Gastroesophageal sphincter (tissue), 4 donors: Measurements from ENCODE around the gene SERTAD2. TPM values are rescaled to one million over a fixed set of nuclear protein-coding genes. Genes with fewer than 3 reads are reported as not detected.

ENCODE experiments used
- ATAC-seq: fragments of 150-250 bp; one replicate; pipeline ENCODE4 v1.9.1; 2016; ENCODE audit warnings: mild to moderate bottlenecking, moderate library complexity
- H3K27ac ChIP-seq, 4 donors: fragments of 200-600 bp; sonication (generic) in 3 of 4; 1 replicate in 3 of 4; 2 replicates in 1 of 4; pipeline ENCODE4 v1.5.1; 2016 to 2019
- H3K27me3 ChIP-seq: fragments of 200-600 bp; sonication (generic); one replicate; pipeline ENCODE4 v1.5.1; 2019
- H3K36me3 ChIP-seq, 2 donors: fragments of 200-600 bp; sonication (generic); one replicate each; pipeline ENCODE4 v1.5.1; 2019; ENCODE audit warnings: control low read depth in 1 of 2
- H3K4me1 ChIP-seq, 3 donors: fragments of 200-600 bp; sonication (generic); 1 replicate in 2 of 3; 2 replicates in 1 of 3; pipeline ENCODE4 v1.5.1; 2016 to 2019; ENCODE audit warnings: control low read depth in 2 of 3
- H3K4me3 ChIP-seq, 2 donors: fragments of 200-600 bp; sonication (generic); one replicate each; pipeline ENCODE4 v1.5.1; 2019; ENCODE audit warnings: mild to moderate bottlenecking in 1 of 2, moderate library complexity in 1 of 2
- H3K9me3 ChIP-seq, 3 donors: fragments of 200-600 bp; sonication (generic); one replicate each; pipeline ENCODE4 v1.5.1; 2017 to 2019; ENCODE audit warnings: control low read depth in 2 of 3
- EP300 ChIP-seq: sonication (generic); formaldehyde crosslinking; IDR thresholded peaks from one replicate; pipeline ENCODE4 v1.6.1; 2017; ENCODE audit warnings: antibody characterized with exemption, mild to moderate bottlenecking
- POLR2A ChIP-seq, 2 donors: fragments of 450-650 bp; IDR thresholded peaks; one replicate each; pipeline ENCODE4 v1.6.1; 2017; ENCODE audit warnings: antibody characterized with exemption in 2 of 2, mild to moderate bottlenecking in 2 of 2, moderate library complexity in 1 of 2
- POLR2AphosphoS5 ChIP-seq: sonication (generic); formaldehyde crosslinking; IDR thresholded peaks from one replicate; pipeline ENCODE4 v1.6.1; 2017; ENCODE audit warnings: antibody characterized with exemption
- WGBS, 2 donors: methylation state at CpG; one replicate each; pipeline ENCODE4 v1.1.5; 2018; ENCODE audit warnings: low coverage in 1 of 2; 5-methylcytosine and 5-hydroxymethylcytosine counted together
- total RNA-seq, 4 donors: library from RNA; depleted of rRNA; stranded (reverse); fragments of >200 nt; gene quantifications; one replicate each; pipeline ENCODE4 v1.1.0, GENCODE V29; 2016
- TF ChIP-seq, protein P1 (sequence below), 4 experiments: fragments of 200-600 bp in 2 of 4; fragments of 450-650 bp in 2 of 4; sonication (generic) in 1 of 4; IDR thresholded peaks; one replicate each; pipeline ENCODE4 v1.5.1; 2017 to 2019; ENCODE audit warnings: antibody characterized with exemption in 4 of 4, mild to moderate bottlenecking in 2 of 4, moderate library complexity in 2 of 4

SERTAD2 gene
- total RNA-seq, 4 donors from 2014 or later = 13.9 to 18.5 (median 15.6) TPM

- 68 to 69% methylated on average over 2 of the region's 2 CpGs for WGBS, 2 donors
These were observed 19.0 kb upstream of the SERTAD2 start for GRCh38 chr2:64672708-64673107.

GRCh38 chr2:64670047-64670446 lies 16.3 kb upstream of the SERTAD2 start:
- Histone ChIP-seq H3K4me3 (no peak overlapping the region), H3K9me3 (no peaks in the 10 kb centered on the region), H3K4me1 (no peaks in the 10 kb centered on the region), H3K36me3 (no peaks in the 10 kb centered on the region), H3K27ac (no peak overlapping the region), H3K27me3 (no peaks in the 10 kb centered on the region)
- TF ChIP-seq POLR2AphosphoS5 (no peak), EP300 (no peak), POLR2A (IDR thresholded peaks at IDR 0.05) (no peak)
- TF ChIP-seq, protein P1, sequence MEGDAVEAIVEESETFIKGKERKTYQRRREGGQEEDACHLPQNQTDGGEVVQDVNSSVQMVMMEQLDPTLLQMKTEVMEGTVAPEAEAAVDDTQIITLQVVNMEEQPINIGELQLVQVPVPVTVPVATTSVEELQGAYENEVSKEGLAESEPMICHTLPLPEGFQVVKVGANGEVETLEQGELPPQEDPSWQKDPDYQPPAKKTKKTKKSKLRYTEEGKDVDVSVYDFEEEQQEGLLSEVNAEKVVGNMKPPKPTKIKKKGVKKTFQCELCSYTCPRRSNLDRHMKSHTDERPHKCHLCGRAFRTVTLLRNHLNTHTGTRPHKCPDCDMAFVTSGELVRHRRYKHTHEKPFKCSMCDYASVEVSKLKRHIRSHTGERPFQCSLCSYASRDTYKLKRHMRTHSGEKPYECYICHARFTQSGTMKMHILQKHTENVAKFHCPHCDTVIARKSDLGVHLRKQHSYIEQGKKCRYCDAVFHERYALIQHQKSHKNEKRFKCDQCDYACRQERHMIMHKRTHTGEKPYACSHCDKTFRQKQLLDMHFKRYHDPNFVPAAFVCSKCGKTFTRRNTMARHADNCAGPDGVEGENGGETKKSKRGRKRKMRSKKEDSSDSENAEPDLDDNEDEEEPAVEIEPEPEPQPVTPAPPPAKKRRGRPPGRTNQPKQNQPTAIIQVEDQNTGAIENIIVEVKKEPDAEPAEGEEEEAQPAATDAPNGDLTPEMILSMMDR (IDR thresholded peaks at IDR 0.05) = no peak
- no peak for ATAC-seq

More at GRCh38 chr2:64672708-64673107, 19.0 kb upstream of the SERTAD2 start:
- no peak overlapping the region for H3K27ac ChIP-seq
- H3K27me3 ChIP-seq = no peaks in the 10 kb centered on the region
- H3K4me1 ChIP-seq = no peaks in the 10 kb centered on the region
- TF ChIP-seq POLR2AphosphoS5 (no peak), EP300 (no peak), POLR2A (IDR thresholded peaks at IDR 0.05) (no peak)
- TF ChIP-seq, protein P1 (IDR thresholded peaks at IDR 0.05) = no peak
- no peaks in the 10 kb centered on the region for H3K36me3 ChIP-seq
- no peaks in the 10 kb centered on the region for H3K9me3 ChIP-seq
- no peak overlapping the region for H3K4me3 ChIP-seq
- ATAC-seq = no peak

DNA sequence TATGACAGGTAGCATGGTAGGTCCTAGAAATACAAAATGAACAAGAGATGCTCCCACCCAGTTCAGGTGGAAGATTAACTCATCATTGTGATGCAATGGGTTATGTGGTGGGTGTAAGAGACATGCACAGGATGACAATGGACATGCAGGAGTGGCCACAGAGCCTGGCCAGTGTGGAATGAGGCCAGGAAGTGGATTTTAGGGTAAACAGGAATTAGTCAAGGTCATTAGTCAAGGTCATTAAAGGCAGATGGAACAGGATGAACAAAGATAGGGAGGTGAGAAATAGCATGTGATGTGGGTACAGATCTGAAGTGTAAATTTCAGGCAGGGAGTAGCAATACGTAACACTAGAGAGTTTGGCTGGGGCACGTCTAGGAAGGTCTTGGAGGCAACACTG lies 15.6 kb upstream of the SERTAD2 start:
- Histone ChIP-seq H3K4me1 (no peaks in the 10 kb centered on the region), H3K27me3 (no peaks in the 10 kb centered on the region), H3K36me3 (no peaks in the 10 kb centered on the region), H3K27ac (no peak overlapping the region), H3K4me3 (no peak overlapping the region), H3K9me3 (no peaks in the 10 kb centered on the region)
- WGBS, 2 donors = 76 to 89% methylated on average over 2 of the region's 2 CpGs
- ATAC-seq = no peak
- TF ChIP-seq EP300 = no peak

DNA sequence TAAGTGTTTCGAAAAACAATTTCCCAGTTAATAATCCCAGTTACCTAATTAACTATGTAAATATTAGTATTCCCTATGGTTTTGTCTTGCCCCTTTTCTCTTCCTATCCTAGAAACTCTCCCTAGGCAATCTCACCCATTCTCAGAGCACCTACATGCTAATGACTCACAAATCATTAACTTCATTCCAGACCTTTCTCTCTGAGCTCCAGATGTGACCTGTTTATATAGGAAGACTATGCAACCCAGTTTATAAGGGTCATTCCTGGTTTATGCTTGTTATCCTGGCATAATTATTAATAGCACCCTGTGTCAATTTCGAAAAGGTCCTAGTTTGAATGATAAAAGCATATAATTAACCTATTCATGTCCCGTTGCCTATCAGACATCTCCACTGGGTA lies 14.8 kb upstream of the SERTAD2 start:
- Histone ChIP-seq H3K9me3 (no peaks in the 10 kb centered on the region), H3K27ac (no peak overlapping the region), H3K36me3 (no peaks in the 10 kb centered on the region), H3K27me3 (no peaks in the 10 kb centered on the region), H3K4me1 (no peaks in the 10 kb centered on the region), H3K4me3 (no peak overlapping the region)
- no peak for ATAC-seq
- TF ChIP-seq POLR2AphosphoS5 (no peak), POLR2A (IDR thresholded peaks at IDR 0.05) (no peak), EP300 (no peak)
- TF ChIP-seq, protein P1 (IDR thresholded peaks at IDR 0.05) = no peak
- 84 to 93% methylated on average over 3 of the region's 3 CpGs for WGBS, 2 donors

DNA sequence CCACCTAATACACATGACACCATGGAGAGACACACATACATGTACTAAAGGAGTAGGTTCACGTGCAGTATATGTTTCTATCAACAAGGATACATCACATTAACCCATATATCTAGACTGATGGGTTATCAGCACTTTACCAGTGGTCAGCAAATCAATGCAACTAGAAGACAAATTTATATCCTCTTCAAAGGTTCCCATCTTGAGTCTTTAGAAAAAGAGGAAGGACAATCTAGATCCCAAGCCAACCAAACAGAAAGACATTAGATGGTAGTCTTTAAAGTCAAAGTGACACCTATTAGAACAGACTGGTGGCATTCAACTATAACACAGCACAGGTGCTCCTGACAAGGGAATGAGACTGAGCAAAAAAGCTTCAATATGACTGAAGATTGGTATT lies 13.8 kb upstream of the SERTAD2 start:
- Histone ChIP-seq H3K27me3 (no peaks in the 10 kb centered on the region), H3K36me3 (no peaks in the 10 kb centered on the region), H3K4me3 (no peak overlapping the region), H3K4me1 (no peaks in the 10 kb centered on the region), H3K27ac (no peak overlapping the region), H3K9me3 (no peaks in the 10 kb centered on the region)
- TF ChIP-seq POLR2AphosphoS5 = no peak
- TF ChIP-seq EP300 = no peak
- no peak for TF ChIP-seq POLR2A (IDR thresholded peaks at IDR 0.05)
- TF ChIP-seq, protein P1 (IDR thresholded peaks at IDR 0.05) = no peak
- 100% methylated on average over 1 of the region's 1 CpG for WGBS, 2 donors
- no peak for ATAC-seq
